Measurements from ENCODE around the gene EXOSC1.
"Not testable (repeated sequence)": the region's sequence is repeated elsewhere in the genome, so short reads cannot be mapped to it uniquely, and the experiment has no call there.

The EXOSC1 gene, protein sequence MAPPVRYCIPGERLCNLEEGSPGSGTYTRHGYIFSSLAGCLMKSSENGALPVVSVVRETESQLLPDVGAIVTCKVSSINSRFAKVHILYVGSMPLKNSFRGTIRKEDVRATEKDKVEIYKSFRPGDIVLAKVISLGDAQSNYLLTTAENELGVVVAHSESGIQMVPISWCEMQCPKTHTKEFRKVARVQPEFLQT

GRCh38 chr10:97445722-97446639 is at the start of gene EXOSC1, which contains the start of gene ZDHHC16:
Gene EXOSC1, minus strand, starts transcription at chr10:97446006. Its CDS starts 21 bp downstream, at chr10:97445985.
Gene ZDHHC16, plus strand, starts transcription at chr10:97446175. Its CDS starts 5,501 bp downstream, at chr10:97451676.
- DNase-seq (ENCODE audit: low read depth): peak; percentile 99
- H3K4me1 ChIP-seq (ENCODE audit: control insufficient read depth, insufficient read depth, low read length): peaks cover 22% of the 10 kb centered on the region
- H3K4me3 ChIP-seq (ENCODE audit: low read length): peak within 1 kb of the TSS; percentile 98
- H3K9ac ChIP-seq (ENCODE audit: low read length): peak within 1 kb of the TSS; percentile 91
- H3K9me3 ChIP-seq (ENCODE audit: control insufficient read depth, low read length): no peaks in the 10 kb centered on the region
- H3K36me3 ChIP-seq (ENCODE audit: control insufficient read depth, insufficient read depth, low read length, severe bottlenecking): peaks cover 16% of the 10 kb centered on the region
- H3K27me3 ChIP-seq (replicated peaks; ENCODE audit: control insufficient read depth, insufficient read depth, low read length): no peaks in the 10 kb centered on the region

DNA sequence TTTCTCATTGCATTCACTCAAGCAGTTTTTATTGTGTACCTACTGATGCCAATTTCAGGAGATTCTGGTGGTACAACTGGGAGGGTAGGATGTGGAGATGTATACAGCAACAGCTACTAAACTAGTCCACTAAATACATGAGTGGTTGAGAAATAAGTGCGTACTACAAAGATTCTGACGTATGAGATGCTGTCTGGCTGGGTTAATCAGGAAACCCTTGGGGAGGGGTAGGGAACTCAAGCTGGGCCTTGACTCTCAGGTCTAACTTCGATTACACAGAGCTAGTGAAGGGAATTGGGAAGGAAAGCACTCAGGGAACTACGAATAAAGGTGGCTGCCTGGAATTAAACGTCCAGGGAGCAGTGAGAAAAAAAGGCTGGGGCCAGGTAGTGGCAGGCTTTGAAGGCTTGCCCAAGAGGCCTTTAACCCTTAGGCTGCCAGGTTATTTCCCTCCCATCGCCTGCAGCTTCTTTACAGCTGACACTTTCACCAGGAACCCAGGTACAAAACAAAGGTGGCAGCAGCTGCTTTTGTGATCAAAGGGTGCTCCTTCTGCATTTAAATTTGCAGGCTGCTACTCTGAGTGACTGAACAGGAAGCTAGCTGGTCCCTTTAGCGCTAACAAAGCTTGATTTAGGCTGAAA is 49.2 kb upstream of the EXOSC1 start:
- Histone ChIP-seq H3K36me3 (ENCODE audit: control insufficient read depth, insufficient read depth, low read length, severe bottlenecking) (no peaks in the 10 kb centered on the region), H3K27me3 (replicated peaks; ENCODE audit: control insufficient read depth, insufficient read depth, low read length) (no peaks in the 10 kb centered on the region), H3K9me3 (ENCODE audit: control insufficient read depth, low read length) (no peaks in the 10 kb centered on the region), H3K4me3 (ENCODE audit: low read length) (peak overlapping the region; percentile 13), H3K4me1 (ENCODE audit: control insufficient read depth, insufficient read depth, low read length) (peaks cover 42% of the 10 kb centered on the region), H3K9ac (ENCODE audit: low read length) (no peak overlapping the region)
- peak; percentile 34 for DNase-seq (ENCODE audit: low read depth)

GRCh38 chr10:97494151-97494550 is 48.3 kb upstream of the EXOSC1 start:
- Histone ChIP-seq H3K36me3 (ENCODE audit: control insufficient read depth, insufficient read depth, low read length, severe bottlenecking) (no peaks in the 10 kb centered on the region), H3K27me3 (replicated peaks; ENCODE audit: control insufficient read depth, insufficient read depth, low read length) (no peaks in the 10 kb centered on the region), H3K4me1 (ENCODE audit: control insufficient read depth, insufficient read depth, low read length) (peaks cover 48% of the 10 kb centered on the region), H3K9ac (ENCODE audit: low read length) (no peak overlapping the region), H3K9me3 (ENCODE audit: control insufficient read depth, low read length) (no peaks in the 10 kb centered on the region), H3K4me3 (ENCODE audit: low read length) (no peak overlapping the region)
- DNase-seq (ENCODE audit: low read depth): no peak

DNA sequence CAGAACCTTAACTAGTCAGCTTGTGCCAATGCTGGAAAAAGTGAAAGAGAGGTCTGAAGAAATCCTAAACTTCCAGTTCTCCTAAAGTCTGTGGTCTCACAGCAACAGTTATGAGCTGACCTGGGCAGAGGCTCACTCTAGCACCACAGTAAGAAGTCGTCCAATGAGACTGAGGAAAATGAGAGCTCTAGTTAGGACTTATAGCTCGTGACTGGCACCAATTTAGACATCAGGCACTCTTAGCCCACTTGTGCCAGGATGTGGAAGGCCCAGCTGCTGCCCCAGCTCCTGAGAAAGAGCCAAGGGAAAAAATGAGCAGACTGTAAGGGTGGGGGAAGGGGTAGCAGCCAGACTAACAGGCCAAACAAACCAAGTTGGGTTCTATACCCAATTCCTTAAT is 44.8 kb upstream of the EXOSC1 start:
- Histone ChIP-seq H3K27me3 (replicated peaks; ENCODE audit: control insufficient read depth, insufficient read depth, low read length) (no peaks in the 10 kb centered on the region), H3K9ac (ENCODE audit: low read length) (peak overlapping the region; percentile 21), H3K9me3 (ENCODE audit: control insufficient read depth, low read length) (no peaks in the 10 kb centered on the region), H3K4me3 (ENCODE audit: low read length) (no peak overlapping the region), H3K36me3 (ENCODE audit: control insufficient read depth, insufficient read depth, low read length, severe bottlenecking) (peaks cover 5% of the 10 kb centered on the region), H3K4me1 (ENCODE audit: control insufficient read depth, insufficient read depth, low read length) (peaks cover 37% of the 10 kb centered on the region)
- peak; percentile 19 for DNase-seq (ENCODE audit: low read depth)

GRCh38 chr10:97485647-97486281 is 40.0 kb upstream of the EXOSC1 start:
- Histone ChIP-seq H3K4me1 (ENCODE audit: control insufficient read depth, insufficient read depth, low read length) (peaks cover 21% of the 10 kb centered on the region), H3K36me3 (ENCODE audit: control insufficient read depth, insufficient read depth, low read length, severe bottlenecking) (peaks cover 26% of the 10 kb centered on the region), H3K27me3 (replicated peaks; ENCODE audit: control insufficient read depth, insufficient read depth, low read length) (no peaks in the 10 kb centered on the region), H3K4me3 (ENCODE audit: low read length) (no peak overlapping the region), H3K9me3 (ENCODE audit: control insufficient read depth, low read length) (no peaks in the 10 kb centered on the region), H3K9ac (ENCODE audit: low read length) (no peak overlapping the region)
- DNase-seq (ENCODE audit: low read depth): no peak

GRCh38 chr10:97483921-97484320 is 38.1 kb upstream of the EXOSC1 start:
- Histone ChIP-seq H3K36me3 (ENCODE audit: control insufficient read depth, insufficient read depth, low read length, severe bottlenecking) (peaks cover 44% of the 10 kb centered on the region), H3K9me3 (ENCODE audit: control insufficient read depth, low read length) (no peaks in the 10 kb centered on the region), H3K9ac (ENCODE audit: low read length) (no peak overlapping the region), H3K27me3 (replicated peaks; ENCODE audit: control insufficient read depth, insufficient read depth, low read length) (no peaks in the 10 kb centered on the region), H3K4me3 (ENCODE audit: low read length) (no peak overlapping the region), H3K4me1 (ENCODE audit: control insufficient read depth, insufficient read depth, low read length) (peaks cover 4% of the 10 kb centered on the region)
- peak; percentile 29 for DNase-seq (ENCODE audit: low read depth)

- Histone ChIP-seq H3K4me3 (ENCODE audit: low read length) (no peak overlapping the region), H3K27me3 (replicated peaks; ENCODE audit: control insufficient read depth, insufficient read depth, low read length) (no peaks in the 10 kb centered on the region), H3K36me3 (ENCODE audit: control insufficient read depth, insufficient read depth, low read length, severe bottlenecking) (peaks cover 46% of the 10 kb centered on the region), H3K9ac (ENCODE audit: low read length) (no peak overlapping the region), H3K9me3 (ENCODE audit: control insufficient read depth, low read length) (no peaks in the 10 kb centered on the region), H3K4me1 (ENCODE audit: control insufficient read depth, insufficient read depth, low read length) (peaks cover 4% of the 10 kb centered on the region)
- peak; percentile 7 for DNase-seq (ENCODE audit: low read depth)
Measured at GRCh38 chr10:97483506-97483905, 37.7 kb upstream of the EXOSC1 start.

GRCh38 chr10:97482381-97482780 is 36.6 kb upstream of the EXOSC1 start:
- peaks cover 4% of the 10 kb centered on the region for H3K4me1 ChIP-seq (ENCODE audit: control insufficient read depth, insufficient read depth, low read length)
- H3K27me3 ChIP-seq (replicated peaks; ENCODE audit: control insufficient read depth, insufficient read depth, low read length): no peaks in the 10 kb centered on the region
- no peak overlapping the region for H3K4me3 ChIP-seq (ENCODE audit: low read length)
- peaks cover 57% of the 10 kb centered on the region for H3K36me3 ChIP-seq (ENCODE audit: control insufficient read depth, insufficient read depth, low read length, severe bottlenecking)
- H3K9ac ChIP-seq (ENCODE audit: low read length): no peak overlapping the region
- DNase-seq (ENCODE audit: low read depth): no peak
- no peaks in the 10 kb centered on the region for H3K9me3 ChIP-seq (ENCODE audit: control insufficient read depth, low read length)

GRCh38 chr10:97481071-97481470 is 35.3 kb upstream of the EXOSC1 start:
- Histone ChIP-seq H3K4me1 (ENCODE audit: control insufficient read depth, insufficient read depth, low read length) (peaks cover 14% of the 10 kb centered on the region), H3K4me3 (ENCODE audit: low read length) (no peak overlapping the region), H3K27me3 (replicated peaks; ENCODE audit: control insufficient read depth, insufficient read depth, low read length) (no peaks in the 10 kb centered on the region), H3K9ac (ENCODE audit: low read length) (no peak overlapping the region), H3K9me3 (ENCODE audit: control insufficient read depth, low read length) (no peaks in the 10 kb centered on the region), H3K36me3 (ENCODE audit: control insufficient read depth, insufficient read depth, low read length, severe bottlenecking) (peaks cover 68% of the 10 kb centered on the region)
- no peak for DNase-seq (ENCODE audit: low read depth)

GRCh38 chr10:97479939-97480338 is 34.1 kb upstream of the EXOSC1 start:
- Histone ChIP-seq H3K4me3 (ENCODE audit: low read length) (no peak overlapping the region), H3K36me3 (ENCODE audit: control insufficient read depth, insufficient read depth, low read length, severe bottlenecking) (peaks cover 65% of the 10 kb centered on the region)
- DNase-seq (ENCODE audit: low read depth): no peak

GRCh38 chr10:97479410-97479809 is 33.6 kb upstream of the EXOSC1 start:
- H3K4me1 ChIP-seq (ENCODE audit: control insufficient read depth, insufficient read depth, low read length): peaks cover 23% of the 10 kb centered on the region
- H3K9me3 ChIP-seq (ENCODE audit: control insufficient read depth, low read length); H3K9ac ChIP-seq (ENCODE audit: low read length); H3K4me3 ChIP-seq (ENCODE audit: low read length); DNase-seq (ENCODE audit: low read depth); H3K27me3 ChIP-seq (replicated peaks; ENCODE audit: control insufficient read depth, insufficient read depth, low read length): not testable (repeated sequence)
- peaks cover 71% of the 10 kb centered on the region for H3K36me3 ChIP-seq (ENCODE audit: control insufficient read depth, insufficient read depth, low read length, severe bottlenecking)

More at GRCh38 chr10:97479939-97480338, 34.1 kb upstream of the EXOSC1 start:
- H3K27me3 ChIP-seq (replicated peaks; ENCODE audit: control insufficient read depth, insufficient read depth, low read length): no peaks in the 10 kb centered on the region
- peaks cover 23% of the 10 kb centered on the region for H3K4me1 ChIP-seq (ENCODE audit: control insufficient read depth, insufficient read depth, low read length)
- no peaks in the 10 kb centered on the region for H3K9me3 ChIP-seq (ENCODE audit: control insufficient read depth, low read length)
- no peak overlapping the region for H3K9ac ChIP-seq (ENCODE audit: low read length)

All from adipocyte (in vitro differentiated cells).